ENCODE results near the gene PHYKPL.

- TF ChIP-seq CTCF (IDR thresholded peaks at IDR 0.05): no peak
- TF ChIP-seq POLR2A (IDR thresholded peaks at IDR 0.05): no peak
Measured at GRCh38 chr5:178234121-178234749, 1.6 kb upstream of the PHYKPL start.
